Lower lobe of right lung (tissue), 2 donors: ENCODE data around the gene CLCN2. TPM values are rescaled to one million over a fixed set of nuclear protein-coding genes. Genes with fewer than 3 reads are reported as not detected.

Experiments used
- ATAC-seq, 2 donors: fragments of 200-7000 bp; cut with Tn5 transposase; one replicate each; pipeline ENCODE4 v1.9.1; 2020 to 2022; ENCODE audit warnings: mild to moderate bottlenecking in 2 of 2, moderate library complexity in 2 of 2
- DNase-seq: peaks from one replicate; pipeline ENCODE4 v3.0.0-alpha.2; 2020
- H3K27ac ChIP-seq: fragments of 200-600 bp; one replicate; pipeline ENCODE4 v1.8.0; 2022
- H3K27me3 ChIP-seq: fragments of 200-600 bp; one replicate; pipeline ENCODE4 v1.8.0; 2022; ENCODE audit warnings: low read depth
- H3K36me3 ChIP-seq: fragments of 200-600 bp; one replicate; pipeline ENCODE4 v1.8.0; 2022; ENCODE audit warnings: mild to moderate bottlenecking
- H3K4me1 ChIP-seq: fragments of 200-600 bp; one replicate; pipeline ENCODE4 v1.8.0; 2022
- H3K4me3 ChIP-seq: fragments of 200-600 bp; one replicate; pipeline ENCODE4 v1.8.0; 2022; ENCODE audit warnings: mild to moderate bottlenecking
- H3K9me3 ChIP-seq: fragments of 200-600 bp; one replicate; pipeline ENCODE4 v1.8.0; 2022
- CTCF ChIP-seq: fragments of 200-600 bp; IDR thresholded peaks from one replicate; pipeline ENCODE4 v1.8.0; 2022; ENCODE audit warnings: antibody characterized with exemption, mild to moderate bottlenecking
- intact Hi-C: fragments of 100-400 bp; cut with DNase I; formaldehyde crosslinking; loops from one replicate; pipeline ENCODE4 v1.11.0; 2022
- total RNA-seq: library from RNA; stranded (reverse); fragmentation: NEBNext Ultra II Directional; extraction: Animal tissue kit (Norgen Biotek cat#: 25700); gene quantifications from one replicate; pipeline ENCODE4 v1.2.1, GENCODE V29; 2021
- donor health status: DM: no; HTN: yes; CAD: no; lungs with severe emphysema.

Gene CLCN2
- total RNA-seq, 1 donor from 2014 or later, result 4.4 TPM

DNA sequence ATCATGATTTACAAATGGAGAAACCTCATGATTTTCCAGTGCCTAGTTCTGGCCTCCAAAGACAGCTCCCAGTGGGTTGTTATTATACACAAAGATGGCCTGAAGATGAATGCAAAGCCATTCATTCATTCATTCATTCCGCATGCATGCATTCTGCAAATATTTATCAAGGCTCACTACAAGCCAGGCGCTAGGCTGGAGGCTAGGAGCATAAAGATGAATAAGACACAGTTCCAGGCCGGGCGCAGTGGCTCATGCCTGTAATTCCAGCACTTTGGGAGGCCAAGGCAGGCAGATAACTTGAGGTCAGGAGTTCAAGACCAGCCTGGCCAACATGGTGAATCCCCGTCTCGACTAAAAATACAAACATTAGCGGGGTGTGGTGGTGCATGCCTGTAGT lies 64.8 kb downstream of the CLCN2 start:
- intact Hi-C loops, result no loop called here
- Histone ChIP-seq H3K4me3 (no peak overlapping the region), H3K9me3 (no peaks in the 10 kb centered on the region), H3K27me3 (no peaks in the 10 kb centered on the region), H3K27ac (no peak overlapping the region), H3K36me3 (peaks cover 14% of the 10 kb centered on the region), H3K4me1 (peaks cover 14% of the 10 kb centered on the region)
- no peak for TF ChIP-seq CTCF
- ATAC-seq (no peak), DNase-seq (no peak)

Other genes starting within 250 kb of the CLCN2 start
- gene EIF2B5, start 226.2 kb downstream of the CLCN2 start, total RNA-seq, result 41.9 TPM
- 55.1 TPM for gene DVL3, start 206.2 kb downstream of the CLCN2 start, total RNA-seq
- gene AP2M1, start 186.8 kb downstream of the CLCN2 start, total RNA-seq, result 241 TPM
- 60.7 TPM for gene ABCF3, start 175.4 kb downstream of the CLCN2 start, total RNA-seq
- 0.47 TPM for gene VWA5B2, start 132.0 kb downstream of the CLCN2 start, total RNA-seq
- 30.1 TPM for gene ALG3, start 112.6 kb downstream of the CLCN2 start, total RNA-seq
- gene EEF1AKMT4, start 111.9 kb downstream of the CLCN2 start, total RNA-seq, result 2.6 TPM
- gene CAMK2N2, start 100.1 kb downstream of the CLCN2 start, total RNA-seq, result not detected
- not detected for gene ECE2, start 85.6 kb downstream of the CLCN2 start, total RNA-seq
- gene PSMD2, start 62.4 kb downstream of the CLCN2 start, total RNA-seq, result 135 TPM
- 271 TPM for gene EIF4G1, start 47.0 kb downstream of the CLCN2 start, total RNA-seq
- 17.0 TPM for gene FAM131A, start 24.0 kb downstream of the CLCN2 start, total RNA-seq
- gene POLR2H, start 105 bp upstream of the CLCN2 start, total RNA-seq, result 53.3 TPM
- gene THPO, start 16.6 kb upstream of the CLCN2 start, total RNA-seq, result 0.24 TPM
- gene CHRD, start 18.4 kb upstream of the CLCN2 start, total RNA-seq, result 4.1 TPM
- gene EPHB3, start 200.2 kb upstream of the CLCN2 start, total RNA-seq, result 4.9 TPM